GM18508 (cell line): Measurements from ENCODE around the gene CCDC186.
A peak's percentile ranks its signal among the peaks of the same experiment; 100 is the strongest.

Experiments used
- ATAC-seq: cut with Tn5 transposase; IDR thresholded peaks from one replicate; pipeline ENCODE4 v1.9.1; 2021; ENCODE audit warnings: moderate number of reproducible peaks; ENCODE audit not compliant: insufficient read depth, unreplicated experiment

The CCDC186 gene

DNA sequence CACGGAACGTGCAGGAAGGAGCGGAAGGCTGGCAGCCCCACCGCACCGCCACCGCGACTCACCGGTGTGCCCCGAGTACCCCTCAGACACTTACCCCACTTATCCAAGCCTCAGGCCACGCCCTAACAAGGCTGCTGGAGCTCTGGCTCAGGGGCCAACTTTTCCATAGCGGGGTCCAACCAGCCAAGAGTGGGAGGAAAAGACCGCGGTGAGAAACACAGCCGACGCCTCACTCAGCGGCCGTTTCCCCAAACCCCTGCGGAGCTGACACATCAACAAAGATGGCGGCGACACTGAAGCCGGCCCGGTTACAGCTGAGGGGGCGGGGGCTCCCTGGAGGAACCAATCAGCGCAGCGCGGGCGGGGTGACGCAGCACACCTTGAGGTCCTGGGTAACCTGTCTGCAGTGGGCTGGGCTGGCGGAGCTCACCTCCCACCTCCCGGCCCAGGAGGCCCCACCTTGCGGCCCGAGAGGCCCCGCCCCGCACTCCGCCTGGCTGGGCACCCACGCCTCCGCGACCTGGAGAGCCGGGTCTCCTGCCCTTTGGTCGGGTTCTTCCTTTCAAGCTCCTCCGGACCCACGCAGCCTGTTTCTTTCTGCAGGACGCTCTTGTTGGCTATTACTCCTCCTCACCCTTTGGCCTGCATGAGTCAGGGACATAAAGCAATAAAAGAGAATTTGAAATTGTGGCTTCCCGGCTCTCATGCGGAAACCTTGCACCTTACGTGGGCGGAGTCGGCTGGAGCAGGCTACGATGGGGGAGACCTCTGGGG, at the start of gene CCDC186:
CCDC186 (minus strand) TSS at position 283 of the 774 bp plus-strand sequence. CDS start 10,935 bp downstream, outside the sequence.
- ATAC-seq, result peak; percentile 81

DNA sequence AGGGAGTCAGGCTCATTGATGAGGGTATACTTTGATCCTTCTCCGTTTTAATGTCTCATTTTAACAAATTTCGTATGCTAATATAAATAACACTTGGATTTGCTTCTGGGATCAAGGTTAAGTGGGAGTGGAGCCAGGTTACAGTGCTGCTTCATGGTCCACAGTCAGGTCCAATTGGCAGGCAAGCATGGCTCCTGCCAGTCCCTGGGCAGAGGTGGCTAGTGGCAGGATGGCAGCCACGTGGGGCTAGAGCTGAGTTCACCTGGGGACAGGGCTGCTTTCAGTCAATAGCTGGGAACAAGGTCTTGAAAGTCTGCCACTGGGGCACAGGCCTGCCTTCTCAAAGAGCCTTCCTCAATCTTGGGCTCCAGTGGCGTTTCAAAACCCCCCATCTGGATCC, 49.1 kb upstream of the CCDC186 start:
- ATAC-seq, result no peak

DNA sequence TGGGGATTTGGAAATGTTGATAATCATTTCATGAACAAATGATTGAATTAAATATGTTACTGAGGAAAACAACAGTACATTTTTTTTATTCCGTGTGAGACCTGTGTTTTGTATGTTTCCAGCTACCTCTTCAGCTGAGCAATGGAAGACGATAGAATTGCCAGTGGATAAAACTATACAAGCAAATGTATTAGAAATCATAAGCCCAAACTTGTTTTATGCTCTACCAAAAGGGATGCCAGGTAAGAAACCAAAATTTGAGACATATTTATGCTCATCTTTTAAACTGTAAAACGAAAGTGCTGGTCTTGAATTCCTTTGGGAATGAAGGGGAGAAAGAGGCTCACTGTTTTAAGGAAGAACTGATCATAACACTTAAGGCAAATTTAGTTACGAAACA, 47.2 kb upstream of the CCDC186 start:
- ATAC-seq, result no peak

GRCh38 chr10:114220281-114220680, 46.3 kb upstream of the CCDC186 start:
- no peak for ATAC-seq

DNA sequence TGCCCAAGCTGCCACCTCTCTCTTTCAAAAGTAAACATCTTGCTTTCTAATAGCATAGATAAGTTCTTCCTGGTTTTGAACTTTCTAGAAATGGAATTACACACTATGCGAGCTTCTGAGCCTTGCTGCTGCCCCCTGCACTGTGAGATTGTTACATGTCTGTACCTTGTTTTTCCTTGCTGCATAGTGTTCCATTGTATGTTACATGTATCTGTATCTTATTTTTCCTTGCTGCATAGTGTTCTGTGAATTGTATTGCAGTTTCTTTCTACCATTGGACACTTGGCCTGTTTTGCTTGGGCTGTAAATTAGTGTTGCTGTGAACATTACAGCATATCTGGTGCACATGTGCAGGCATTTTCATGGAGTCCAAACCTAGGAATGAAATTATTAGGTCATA, 41.0 kb upstream of the CCDC186 start:
- ATAC-seq, result no peak

- no peak for ATAC-seq
These were observed 38.1 kb upstream of the CCDC186 start for GRCh38 chr10:114212153-114212552.

DNA sequence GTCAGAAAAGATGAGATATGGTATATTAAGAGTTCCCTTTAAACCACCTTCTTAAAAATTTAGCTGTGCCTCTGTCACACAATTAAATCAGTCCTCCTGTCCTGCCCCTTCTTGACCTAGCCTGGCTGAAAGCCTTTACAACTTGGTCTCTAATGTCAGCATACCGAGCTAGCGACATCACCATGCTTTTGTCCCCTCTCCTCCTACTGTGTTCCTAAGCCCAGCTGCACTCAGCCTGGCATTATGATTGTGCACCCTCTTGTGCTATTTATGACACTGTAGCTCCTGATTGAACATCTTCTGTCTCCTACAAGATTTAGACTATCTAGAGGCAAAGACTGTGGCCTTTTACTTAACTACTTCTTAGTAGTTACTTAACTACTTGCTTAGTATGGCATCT, 34.3 kb upstream of the CCDC186 start:
- no peak for ATAC-seq

DNA sequence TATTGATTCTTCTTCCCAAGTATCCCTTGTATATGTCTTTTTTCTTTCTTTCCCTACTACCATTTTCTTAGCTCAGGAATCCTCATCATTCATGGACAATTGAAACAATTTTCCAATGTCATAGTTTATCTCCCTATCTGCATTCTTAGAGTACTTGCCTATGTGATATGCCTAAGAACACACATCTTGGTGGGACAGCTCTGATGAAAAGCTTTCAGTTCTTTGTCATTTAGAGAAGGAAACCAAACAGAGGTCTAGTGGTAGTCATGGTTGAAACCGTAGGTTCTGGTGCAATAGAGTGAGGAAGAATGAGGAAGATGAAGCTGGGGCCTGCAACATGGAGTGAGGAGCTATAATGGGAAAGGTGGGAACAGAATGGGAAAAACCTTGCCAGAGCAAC, 33.3 kb upstream of the CCDC186 start:
- no peak for ATAC-seq

DNA sequence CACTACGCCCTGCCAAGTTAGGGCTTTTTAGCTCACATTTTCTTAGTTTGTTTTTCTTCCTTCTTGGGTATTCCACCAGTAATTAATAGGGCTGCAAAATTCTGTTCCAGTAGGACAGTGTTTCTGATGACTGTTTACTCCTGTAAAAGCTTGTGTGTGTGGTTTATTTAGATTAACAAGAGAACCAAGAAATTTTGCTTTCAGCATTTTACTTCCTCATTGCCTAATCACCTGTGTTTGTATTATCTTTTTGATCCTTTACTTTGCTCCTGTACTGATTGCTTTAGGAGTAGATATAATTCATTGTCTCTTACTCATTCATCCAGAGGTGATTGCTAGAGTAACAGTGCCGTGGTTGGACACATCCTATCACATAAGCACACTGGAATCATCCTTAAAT, 32.9 kb upstream of the CCDC186 start:
- ATAC-seq, result no peak

DNA sequence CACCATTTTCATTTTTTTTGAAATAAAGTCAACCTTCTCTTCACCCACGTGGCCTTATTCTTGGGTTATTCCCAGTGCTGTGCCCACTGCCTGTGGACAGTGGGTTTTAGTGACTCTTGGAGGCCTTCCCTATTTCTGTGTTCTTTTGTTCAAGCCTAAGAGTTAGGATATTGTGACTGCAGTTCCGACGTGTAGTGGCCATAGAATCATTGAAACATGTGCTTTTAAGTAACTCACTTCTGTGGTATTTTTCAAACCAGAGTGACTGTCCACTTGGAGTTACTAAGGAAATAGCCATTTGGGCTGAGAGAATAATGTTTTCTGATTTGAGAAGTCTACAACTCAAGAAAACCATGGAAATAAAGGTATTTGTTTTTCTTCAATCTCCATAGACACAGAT, 28.8 kb upstream of the CCDC186 start:
- no peak for ATAC-seq

- no peak for ATAC-seq
These were observed 25.2 kb upstream of the CCDC186 start for GRCh38 chr10:114199239-114199638.

GRCh38 chr10:114195079-114195478, 21.1 kb upstream of the CCDC186 start:
- peak; percentile 86 for ATAC-seq

- ATAC-seq, result no peak
These were observed 15.7 kb upstream of the CCDC186 start for GRCh38 chr10:114189700-114190099.

- ATAC-seq, result no peak
These were observed 14.9 kb upstream of the CCDC186 start for GRCh38 chr10:114188900-114189299.

- ATAC-seq, result no peak
These were observed 14.0 kb upstream of the CCDC186 start for GRCh38 chr10:114188001-114188400.

DNA sequence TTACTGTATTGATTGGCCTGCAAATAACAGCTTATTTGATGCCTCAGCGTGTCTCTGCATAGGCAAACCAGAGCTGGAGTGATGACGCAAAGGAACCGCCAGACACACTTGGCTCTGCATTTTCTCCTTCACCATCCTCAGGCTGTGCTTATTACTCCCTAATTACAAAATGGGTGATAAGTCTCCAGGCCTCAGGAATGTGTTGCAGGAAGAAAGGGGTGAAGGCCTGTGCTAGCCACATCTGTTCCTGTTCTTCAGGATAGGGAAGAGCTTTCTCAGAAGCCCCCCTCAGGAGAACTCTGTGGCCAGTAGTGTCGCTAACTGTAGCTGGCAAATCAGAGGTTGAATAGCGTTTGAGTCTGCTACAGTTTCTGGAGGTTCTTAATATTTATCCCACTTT, 10.3 kb upstream of the CCDC186 start:
- ATAC-seq, result no peak

DNA sequence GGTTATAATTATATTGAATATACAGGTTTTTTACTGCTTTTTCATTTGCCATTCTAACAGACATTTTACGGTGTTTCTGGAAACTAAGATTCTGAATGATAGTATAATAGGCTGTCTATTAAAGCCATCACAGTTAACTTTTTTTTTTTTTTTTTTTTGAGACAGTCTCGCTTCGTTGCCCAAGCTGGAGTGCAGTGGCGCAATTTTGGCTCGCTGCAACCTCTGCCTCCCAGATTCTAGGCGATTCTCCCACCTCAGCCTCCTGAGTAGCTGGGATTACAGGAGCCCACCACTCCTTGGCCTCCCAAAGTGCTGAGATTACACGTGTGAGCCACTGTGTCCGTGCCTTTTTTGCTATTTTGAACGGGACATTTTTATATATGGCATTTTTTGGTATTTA, 9.6 kb upstream of the CCDC186 start:
- no peak for ATAC-seq

- no peak for ATAC-seq
These were observed 8.0 kb upstream of the CCDC186 start for GRCh38 chr10:114181971-114182370.

DNA sequence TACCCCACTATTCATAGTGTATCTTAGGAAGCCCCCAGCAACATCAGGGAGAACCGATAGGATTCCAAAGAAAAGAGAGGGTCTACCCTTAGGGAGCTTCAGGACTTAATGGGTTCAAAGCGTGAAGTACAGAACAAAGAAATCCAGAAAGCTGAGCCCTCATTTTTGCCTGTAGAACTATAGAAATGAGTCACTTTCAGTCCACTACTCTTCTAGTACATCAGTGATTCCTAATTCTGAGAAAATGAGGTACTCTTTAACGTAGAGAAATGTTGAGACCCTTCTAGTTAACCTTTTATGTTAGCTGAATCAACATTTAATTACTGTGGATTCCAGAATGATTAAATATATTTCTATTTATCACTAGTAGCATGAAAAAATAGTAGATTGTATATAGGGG, 6.9 kb upstream of the CCDC186 start:
- no peak for ATAC-seq

GRCh38 chr10:114179747-114180146, 5.7 kb upstream of the CCDC186 start:
- ATAC-seq, result no peak

GRCh38 chr10:114179148-114179547, 5.1 kb upstream of the CCDC186 start, which contains the start of gene TDRD1:
Gene TDRD1 (plus strand): TSS chr10:114179353. CDS start chr10:114187832, 8,479 bp downstream.
- no peak for ATAC-seq

- no peak for ATAC-seq
These were observed 2.5 kb upstream of the CCDC186 start for GRCh38 chr10:114176511-114176910.
